Panc1 (cell line): ENCODE measurements around the gene PLXND1. TPM values are rescaled to one million over a fixed set of nuclear protein-coding genes. Genes with fewer than 3 reads are reported as not detected.

Experiments used
- ATAC-seq: fragments of 200-7000 bp; cut with Tn5 transposase; 2 replicates; pipeline ENCODE4 v1.9.1; 2020; ENCODE audit warnings: mild to moderate bottlenecking, moderate library complexity
- BruUV-seq: library from RNA; stranded (reverse); fragments of 400-500 nt; replicated peaks from 2 replicates; lab custom pipeline; 2021; lab: Mats Ljungman, UMichigan
- CTCF ChIA-PET: fragments of 300-600 bp; sonication (Branson Sonifier 250); formaldehyde crosslinking; loops from one replicate; lab custom pipeline; 2022; ENCODE audit warnings: antibody characterized with exemption; lab: Charles Lee
- POLR2A ChIA-PET: fragments of 300-600 bp; sonication (Branson Sonifier 250); formaldehyde crosslinking; loops from one replicate; lab custom pipeline; 2022; ENCODE audit warnings: antibody characterized with exemption; lab: Charles Lee
- DNase-seq: peaks from one replicate; pipeline ENCODE4 v3.0.0-alpha.2; 2010; ENCODE audit warnings: low read depth, low spot score
- H3K27ac ChIP-seq: 2 replicates; pipeline ENCODE4 v1.5.1; 2011; ENCODE audit warnings: mild to moderate bottlenecking, low read length, inconsistent platforms
- H3K27me3 ChIP-seq: fragments of 200-500 bp; sonication (Bioruptor generic); 2 replicates; pipeline ENCODE4 v1.6.0; 2014; ENCODE audit warnings: low read length, inconsistent platforms; ENCODE audit not compliant: control insufficient read depth, insufficient read depth
- H3K36me3 ChIP-seq: fragments of 200-500 bp; sonication (Bioruptor generic); 2 replicates; pipeline ENCODE4 v1.5.1; 2014; ENCODE audit warnings: inconsistent platforms, mild to moderate bottlenecking, low read length, moderate library complexity; ENCODE audit not compliant: control insufficient read depth, insufficient read depth
- H3K4me1 ChIP-seq: 2 replicates; pipeline ENCODE4 v1.5.1; 2011; ENCODE audit warnings: inconsistent platforms, mild to moderate bottlenecking, low read length, moderate library complexity; ENCODE audit not compliant: control insufficient read depth, insufficient read depth
- H3K4me3 ChIP-seq, 2 experiments: 2 replicates each; pipeline ENCODE4 v1.5.1; 2011 to 2012; ENCODE audit warnings: low read depth in 2 of 2, low read length in 2 of 2, mild to moderate bottlenecking in 2 of 2, inconsistent platforms in 1 of 2, moderate library complexity in 1 of 2
- H3K9me3 ChIP-seq: fragments of 200-500 bp; sonication (Bioruptor generic); 2 replicates; pipeline ENCODE4 v1.5.1; 2014; ENCODE audit warnings: low read depth, mild to moderate bottlenecking, inconsistent platforms, low read length, moderate library complexity; ENCODE audit not compliant: control insufficient read depth, insufficient read depth
- CTCF ChIP-seq: fragments of 450-650 bp; IDR thresholded peaks from 2 replicates; pipeline ENCODE4 v1.5.1; 2017; ENCODE audit warnings: mild to moderate bottlenecking
- POLR2AphosphoS5 ChIP-seq: IDR thresholded peaks from 2 replicates; pipeline ENCODE4 v1.6.1; 2012; ENCODE audit warnings: mild to moderate bottlenecking, low read depth, low read length, moderate library complexity
- REST ChIP-seq, 2 experiments: IDR thresholded peaks; 2 replicates each; pipeline ENCODE4 v1.6.1; 2011 to 2012; ENCODE audit warnings: low read depth in 2 of 2, control low read depth in 1 of 2, low read length in 1 of 2, mild to moderate bottlenecking in 1 of 2, moderate library complexity in 1 of 2; ENCODE audit not compliant: insufficient read depth in 1 of 2
- SIN3A ChIP-seq: IDR thresholded peaks from 2 replicates; pipeline ENCODE4 v1.6.1; 2012; ENCODE audit warnings: low read depth, mild to moderate bottlenecking, low read length, moderate library complexity, borderline replicate concordance; ENCODE audit not compliant: insufficient read depth
- TCF7L2 ChIP-seq: IDR thresholded peaks from 2 replicates; pipeline ENCODE4 v1.6.1; 2011; ENCODE audit warnings: mild to moderate bottlenecking, low read depth, low read length, inconsistent platforms
- in situ Hi-C: cut with HindIII; loops from 2 replicates; pipeline ENCODE4 v1.10.0; 2016; ENCODE audit warnings: low sequenced_read_pairs, low pct_unique_long_range_greater_than_20kb
- intact Hi-C: fragments of 100-400 bp; cut with micrococcal nuclease; formaldehyde crosslinking; loops from one replicate; pipeline ENCODE4 v1.10.0; 2022; ENCODE audit not compliant: unreplicated experiment
- total RNA-seq: library from RNA; stranded (reverse); gene quantifications from one replicate; pipeline ENCODE4 v1.2.1, GENCODE V29; 2021; ENCODE audit not compliant: unreplicated experiment

Gene PLXND1
- total RNA-seq, 1 experiment from 2014 or later, result 248 TPM

GRCh38 chr3:129581623-129582022, 24.9 kb downstream of the PLXND1 start:
- TF ChIP-seq SIN3A (no peak), CTCF (no peak), REST (IDR thresholded peaks at IDR 0.05; ENCODE audit: insufficient read depth in 1 of 2, low read depth in 2 of 2, low read length in 1 of 2) (no peak), TCF7L2 (no peak), POLR2AphosphoS5 (no peak)
- H3K4me1 ChIP-seq, result peaks cover 17% of the 10 kb centered on the region
- ChIA-PET POLR2A (no interaction called here), CTCF (no interaction called here)
- in situ Hi-C loops, result no loop called here
- H3K9me3 ChIP-seq, result no peaks in the 10 kb centered on the region
- intact Hi-C loops, result no loop called here
- DNase-seq (no peak), ATAC-seq (no peak)
- no peaks in the 10 kb centered on the region for H3K27me3 ChIP-seq
- H3K36me3 ChIP-seq, result peaks cover 10% of the 10 kb centered on the region
- H3K27ac ChIP-seq, result no peak overlapping the region
- BruUV-seq, result no TSS peak
- no peak overlapping the region for H3K4me3 ChIP-seq

GRCh38 chr3:129579991-129580390, 26.5 kb downstream of the PLXND1 start:
- TF ChIP-seq POLR2AphosphoS5, result no peak
- no peak for TF ChIP-seq TCF7L2
- peaks cover 5% of the 10 kb centered on the region for H3K36me3 ChIP-seq
- POLR2A ChIA-PET, result no interaction called here
- no peak overlapping the region for H3K4me3 ChIP-seq
- intact Hi-C loops (no loop called here), in situ Hi-C loops (no loop called here)
- ATAC-seq, result no peak
- no peaks in the 10 kb centered on the region for H3K27me3 ChIP-seq
- H3K4me1 ChIP-seq, result peaks cover 21% of the 10 kb centered on the region
- no TSS peak for BruUV-seq
- H3K9me3 ChIP-seq, result no peaks in the 10 kb centered on the region
- no peak overlapping the region for H3K27ac ChIP-seq
- CTCF ChIA-PET, result no interaction called here
- no peak for DNase-seq

- ATAC-seq, result peak; percentile 11; the same call in 1 of the 2 replicates
- POLR2A ChIA-PET, result no interaction called here
- intact Hi-C loops (no loop called here), in situ Hi-C loops (no loop called here)
- Histone ChIP-seq H3K4me1 (peaks cover 21% of the 10 kb centered on the region), H3K36me3 (peaks cover 5% of the 10 kb centered on the region; the same call in 1 of the 2 replicates), H3K9me3 (no peaks in the 10 kb centered on the region), H3K27ac (peak overlapping the region; percentile 54; the same call in 1 of the 2 replicates), H3K27me3 (no peaks in the 10 kb centered on the region), H3K4me3 (no peak overlapping the region)
- TF ChIP-seq TCF7L2 (no peak), SIN3A (no peak), CTCF (no peak), POLR2AphosphoS5 (no peak), REST (IDR thresholded peaks at IDR 0.05; ENCODE audit: insufficient read depth in 1 of 2, low read depth in 2 of 2, low read length in 1 of 2) (no peak)
- CTCF ChIA-PET, result interaction anchor here (0.9 to 1.1 kb wide), 2 partner anchors 88 kb away, joined by 4 to 5 read pairs; no protein-coding TSS in a partner anchor
- BruUV-seq, result no TSS peak
- no peak for DNase-seq
Measured at GRCh38 chr3:129577925-129578786, 28.3 kb downstream of the PLXND1 start.
